GM21717 (cell line): ENCODE data around the gene DIP2C.

ENCODE experiments used
- ATAC-seq: cut with Tn5 transposase; IDR thresholded peaks from one replicate; pipeline ENCODE4 v1.9.1; 2021; ENCODE audit warnings: mild to moderate bottlenecking, moderate library complexity; ENCODE audit not compliant: unreplicated experiment

The DIP2C gene

DNA sequence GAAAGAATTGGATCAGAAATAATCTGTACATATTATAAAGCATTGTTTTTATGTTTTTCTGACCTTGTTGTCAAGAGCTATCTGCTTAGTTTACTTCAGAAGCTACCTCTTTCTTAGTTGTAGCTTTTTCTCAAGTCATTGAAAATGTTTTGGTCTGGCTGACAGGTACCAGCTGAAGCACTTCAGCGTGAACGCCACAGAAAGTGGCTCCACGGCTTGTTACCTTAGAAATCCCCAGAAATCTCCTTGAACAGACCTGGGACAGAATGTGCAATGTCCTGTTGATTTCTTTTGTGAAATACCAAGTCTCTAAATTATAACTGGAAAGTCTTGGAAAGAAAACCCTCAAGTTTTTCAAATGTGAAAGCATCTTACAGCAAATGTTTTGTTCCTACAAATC lies 457.4 kb downstream of the DIP2C start:
- ATAC-seq = no peak

DNA sequence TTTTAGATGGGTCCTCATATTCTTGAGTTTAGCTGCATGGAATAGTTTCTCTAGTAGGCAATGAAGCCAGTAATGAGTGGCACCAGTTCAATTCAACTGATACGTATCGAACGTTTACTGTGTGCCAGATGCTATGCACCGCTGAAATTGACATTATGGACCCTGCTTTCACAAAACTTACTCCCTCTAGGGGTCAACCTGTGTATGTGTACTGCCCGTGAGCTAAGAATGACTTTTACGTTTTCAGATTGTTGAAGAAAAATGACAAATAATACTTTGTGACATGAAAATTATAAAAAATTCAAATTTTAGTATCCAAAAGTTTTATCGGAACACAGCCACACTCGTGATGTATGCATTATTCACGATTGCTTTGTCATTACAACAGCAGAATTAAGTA lies 458.7 kb downstream of the DIP2C start:
- no peak for ATAC-seq

DNA sequence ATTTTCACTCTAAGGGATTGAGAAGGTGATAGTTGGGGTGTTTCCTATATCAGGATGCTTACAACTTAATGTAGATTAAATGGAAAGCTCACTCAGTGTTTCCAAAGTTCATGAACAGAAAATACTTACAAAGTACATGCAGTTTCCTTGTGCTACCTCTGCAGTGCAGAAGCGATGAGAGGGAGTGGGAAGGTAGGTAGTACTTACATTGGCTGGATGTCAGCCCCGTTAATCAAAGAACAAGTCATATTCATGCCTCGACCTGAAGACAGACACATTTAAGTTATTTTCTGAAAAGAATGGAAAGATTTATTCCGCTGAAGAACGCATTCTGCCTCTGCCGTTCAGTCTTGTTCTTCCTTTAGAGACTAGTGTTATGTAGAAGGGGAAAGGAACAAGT lies 461.1 kb downstream of the DIP2C start:
- no peak for ATAC-seq

DNA sequence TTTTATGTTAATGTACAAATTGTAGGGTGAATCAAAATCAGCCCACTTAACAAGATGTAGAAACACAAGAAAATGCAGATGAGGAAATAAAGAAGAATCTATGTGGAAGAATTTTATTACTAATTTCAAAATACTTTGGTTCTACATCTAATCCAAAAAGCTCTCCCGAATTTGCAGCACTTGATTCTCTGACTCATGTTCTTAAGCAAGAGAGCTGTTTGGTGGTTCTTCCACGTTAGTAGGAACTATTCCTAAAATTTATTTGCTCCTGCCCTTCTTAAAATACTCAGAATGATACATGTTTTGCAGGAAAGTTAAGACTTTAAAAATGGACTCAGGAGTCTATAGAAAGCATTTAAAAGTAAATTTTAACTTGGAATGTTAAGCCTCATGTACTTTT lies 462.5 kb downstream of the DIP2C start:
- no peak for ATAC-seq

DNA sequence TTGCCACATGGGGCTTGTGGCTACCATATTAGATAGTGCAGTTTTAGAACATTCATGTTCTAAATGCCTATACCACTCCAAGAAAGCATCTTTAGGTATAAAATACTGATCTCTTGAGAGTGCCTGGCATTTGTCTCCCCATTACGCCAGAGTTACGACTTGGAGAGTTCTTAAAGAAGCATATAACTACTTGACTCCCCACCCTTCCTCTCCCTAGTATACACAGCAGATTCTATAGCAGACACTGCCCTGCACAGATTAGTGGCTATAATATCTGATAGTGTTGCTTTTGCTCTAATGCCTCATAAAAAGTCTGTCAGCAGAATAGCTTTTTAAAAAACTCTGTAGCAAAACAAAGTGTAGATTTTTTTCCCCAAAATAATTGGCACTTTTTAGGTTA lies 463.4 kb downstream of the DIP2C start:
- ATAC-seq = no peak

DNA sequence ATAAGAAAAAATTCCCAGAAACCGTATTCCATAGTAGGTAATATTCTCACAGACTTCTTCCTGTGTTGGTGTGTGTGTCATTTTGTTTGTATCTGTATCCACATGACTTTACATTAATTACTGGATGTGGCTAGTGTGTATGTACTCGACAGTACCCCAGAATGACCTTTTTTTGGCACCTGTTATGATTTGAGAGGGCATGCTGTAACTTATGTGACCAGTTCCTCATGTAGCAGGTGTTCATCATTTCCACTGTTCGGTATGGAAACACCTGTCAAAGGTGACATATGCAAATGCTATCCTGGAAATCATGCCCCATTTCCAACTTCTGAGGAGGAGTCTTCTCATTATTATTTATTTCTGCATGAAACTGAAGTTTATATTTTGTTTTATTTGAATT lies 464.9 kb downstream of the DIP2C start:
- ATAC-seq = no peak
